Measurements from ENCODE around the gene AIMP1. TPM values are rescaled to one million over a fixed set of nuclear protein-coding genes. Genes with fewer than 3 reads are reported as not detected.
A peak's percentile ranks its signal among the peaks of the same experiment; 100 is the strongest.

Gene AIMP1
- total and polyA plus RNA-seq, 2 of the 13 experiments (the other 11 are each of a cell fraction or from before 2014, with no cell fraction given): 28.6 to 82.9 TPM

DNA sequence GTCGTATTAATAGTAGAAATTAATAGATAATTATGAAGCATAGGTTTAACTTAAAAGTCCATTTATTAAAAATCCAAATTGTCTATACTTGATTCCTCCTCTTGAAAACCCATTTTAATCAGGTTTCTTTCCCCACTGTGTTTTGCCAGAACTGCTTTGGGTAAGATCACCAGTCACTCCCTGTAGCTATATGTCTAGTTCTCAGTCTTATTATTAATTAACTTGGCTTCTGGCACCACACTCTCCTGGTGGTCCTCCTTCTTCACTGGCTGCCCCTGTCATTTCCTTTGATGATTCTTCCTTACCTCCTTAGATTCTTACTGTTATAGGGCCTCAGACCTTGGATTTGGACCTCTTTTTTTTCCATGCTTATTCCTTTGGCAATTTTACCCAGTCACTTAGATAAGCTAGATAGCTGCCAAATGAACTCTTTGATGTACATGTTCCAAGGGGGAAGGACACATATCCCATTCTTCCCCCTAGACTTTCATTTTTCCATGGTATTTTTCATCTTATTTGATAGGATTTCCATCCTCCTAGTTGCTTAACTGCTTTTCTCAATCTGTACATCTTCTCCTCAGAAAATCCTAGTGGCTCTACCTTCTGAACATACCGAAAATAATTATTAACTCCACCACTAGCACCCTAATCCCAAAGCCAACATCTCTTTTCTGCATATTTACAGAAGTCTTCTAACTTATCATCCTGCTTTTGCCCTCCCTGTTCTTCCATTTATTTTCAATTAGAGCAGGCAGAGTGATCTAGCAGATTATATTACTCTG is 27.7 kb downstream of the AIMP1 start:
- Histone ChIP-seq H3K79me2 (ENCODE audit: insufficient read depth, low read length) (peaks cover 56% of the 10 kb centered on the region), H3K4me3 (replicated peaks in 1 of 3; ENCODE audit: insufficient read depth in 1 of 3, low read depth in 2 of 3, low read length in 3 of 3) (no peak overlapping the region), H3K4me1 (ENCODE audit: insufficient read depth, low read length) (peaks cover 38% of the 10 kb centered on the region), H3K36me3 (replicated peaks in 1 of 2; ENCODE audit: control insufficient read depth in 1 of 2, insufficient read depth in 2 of 2, low read length in 2 of 2) (peaks cover 6 to 17% of the 10 kb centered on the region in 2 experiments; a peak in 4 of 5 replicates), H3K27me3 (ENCODE audit: control insufficient read depth in 1 of 2, insufficient read depth in 2 of 2, low read length in 2 of 2) (no peaks in the 10 kb centered on the region), H3K4me2 (ENCODE audit: low read depth, low read length) (peak overlapping the region; percentile 54), H2AFZ (ENCODE audit: low read length) (no peak overlapping the region), H3K9me3 (ENCODE audit: low read length) (no peaks in the 10 kb centered on the region), H3K9ac (ENCODE audit: insufficient read depth, low read depth, low read length) (no peak overlapping the region), H4K20me1 (ENCODE audit: insufficient read depth, low read length) (no peaks in the 10 kb centered on the region), H3K27ac (ENCODE audit: extremely low read length, insufficient read depth, low read length) (peak overlapping the region; percentile 22)
- intact Hi-C loops (cut with micrococcal nuclease; ENCODE audit: unreplicated experiment) (no loop called here), in situ Hi-C loops (cut with HindIII; ENCODE audit: extremely low pct_ligation_motif_present, low pct_unique_long_range_greater_than_20kb) (no loop called here)
- ChIA-PET POLR2A (interaction anchor here (0.7 to 2.1 kb wide), 6 partner anchors 22 to 86 kb away, joined by 3 to 6 read pairs (median 4); partner anchors contain the start of genes AIMP1 and TBCK), CTCF (ENCODE audit: low intra/inter-chr PET ratio, low total read pairs) (no interaction called here)
- BruUV-seq (replicated peaks): no TSS peak
- ATAC-seq (peak; percentile 95), DNase-seq (ENCODE audit: low spot score) (peak; percentile 82), FAIRE-seq (peak; percentile 48)
- 56% methylated on average over 2 of the region's 2 CpGs for WGBS (ENCODE audit: low lambda C conversion rate)
- TF ChIP-seq PITX1 (CRISPR knock-in tag; IDR thresholded peaks at IDR 0.05) (peak; percentile 98), TEAD3 (CRISPR knock-in tag; optimal IDR thresholded peaks at IDR 0.05; ENCODE audit: borderline replicate concordance) (peak; percentile 10), ZNF609 (CRISPR knock-in tag; IDR thresholded peaks at IDR 0.05; ENCODE audit: borderline replicate concordance) (0 out of 2 replicates have a peak, but pooled peaks have one; percentile 23), SOX13 (IDR thresholded peaks at IDR 0.05) (no peak), SOX13 (CRISPR knock-in tag; conservative IDR thresholded peaks at IDR 0.05 in 1 of 2, IDR thresholded peaks at IDR 0.05 in 1 of 2) (peak in 1 of 2 experiments; percentile 53; a peak in 2 of 4 replicates), MED1 (CRISPR knock-in tag; IDR thresholded peaks at IDR 0.05) (no peak), NFE2L2 (IDR thresholded peaks at IDR 0.05; ENCODE audit: low read length) (no peak), ZNF333 (CRISPR knock-in tag; IDR thresholded peaks at IDR 0.05; ENCODE audit: borderline replicate concordance) (no peak), GMEB1 (CRISPR knock-in tag; IDR thresholded peaks at IDR 0.05; ENCODE audit: borderline replicate concordance) (no peak), HOXD1 (CRISPR knock-in tag; IDR thresholded peaks at IDR 0.05) (no peak), ZMYM4 (CRISPR knock-in tag; IDR thresholded peaks at IDR 0.05) (peak; percentile 33; the same call in 1 of the 2 replicates), MATR3 (CRISPR knock-in tag; IDR thresholded peaks at IDR 0.05) (no peak), HMG20A (CRISPR knock-in tag; IDR thresholded peaks at IDR 0.05; ENCODE audit: borderline replicate concordance) (peak; percentile 15; the same call in 1 of the 2 replicates), NFIC (IDR thresholded peaks at IDR 0.05; ENCODE audit: low read length) (peak; percentile 40; the same call in 1 of the 2 replicates), EED (CRISPR knock-in tag; IDR thresholded peaks at IDR 0.05) (no peak), CC2D1A (CRISPR knock-in tag; IDR thresholded peaks at IDR 0.05) (no peak)
- TF ChIP-seq, protein P1, sequence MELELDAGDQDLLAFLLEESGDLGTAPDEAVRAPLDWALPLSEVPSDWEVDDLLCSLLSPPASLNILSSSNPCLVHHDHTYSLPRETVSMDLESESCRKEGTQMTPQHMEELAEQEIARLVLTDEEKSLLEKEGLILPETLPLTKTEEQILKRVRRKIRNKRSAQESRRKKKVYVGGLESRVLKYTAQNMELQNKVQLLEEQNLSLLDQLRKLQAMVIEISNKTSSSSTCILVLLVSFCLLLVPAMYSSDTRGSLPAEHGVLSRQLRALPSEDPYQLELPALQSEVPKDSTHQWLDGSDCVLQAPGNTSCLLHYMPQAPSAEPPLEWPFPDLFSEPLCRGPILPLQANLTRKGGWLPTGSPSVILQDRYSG (CRISPR knock-in tag; IDR thresholded peaks at IDR 0.05): no peak

Data from HepG2 (cell line).